ENCODE results near the gene NAPEPLD. TPM values are rescaled to one million over a fixed set of nuclear protein-coding genes. Genes with fewer than 3 reads are reported as not detected.
"Not testable (repeated sequence)": the region's sequence is repeated elsewhere in the genome, so short reads cannot be mapped to it uniquely, and the experiment has no call there.

The NAPEPLD gene
- total and polyA plus RNA-seq, 7 donors = 11.0 to 26.8 (median 12.2) TPM

- DNase-seq = no peak
- no peaks in the 10 kb centered on the region for H3K27me3 ChIP-seq
- peaks cover 0 to 49% (median 0%) of the 10 kb centered on the region in 4 donors for H3K36me3 ChIP-seq
- 94 to 97% methylated on average over 1 of the region's 1 CpG for WGBS, 2 donors
- TF ChIP-seq CTCF (IDR thresholded peaks at IDR 0.05) (no peak), POLR2AphosphoS5 (IDR thresholded peaks at IDR 0.05) (no peak), POLR2A (IDR thresholded peaks at IDR 0.05) (no peak), EP300 (IDR thresholded peaks at IDR 0.05) (no peak)
- H3K4me3 ChIP-seq = no peak overlapping the region
- H3K9me3 ChIP-seq = no peaks in the 10 kb centered on the region
- intact Hi-C loops (cut with DNase I) = no loop called here
- H3K27ac ChIP-seq = no peak overlapping the region
- H3K4me1 ChIP-seq = no peaks in the 10 kb centered on the region
These were observed 32.4 kb downstream of the NAPEPLD start for GRCh38 chr7:103116511-103116910.

DNA sequence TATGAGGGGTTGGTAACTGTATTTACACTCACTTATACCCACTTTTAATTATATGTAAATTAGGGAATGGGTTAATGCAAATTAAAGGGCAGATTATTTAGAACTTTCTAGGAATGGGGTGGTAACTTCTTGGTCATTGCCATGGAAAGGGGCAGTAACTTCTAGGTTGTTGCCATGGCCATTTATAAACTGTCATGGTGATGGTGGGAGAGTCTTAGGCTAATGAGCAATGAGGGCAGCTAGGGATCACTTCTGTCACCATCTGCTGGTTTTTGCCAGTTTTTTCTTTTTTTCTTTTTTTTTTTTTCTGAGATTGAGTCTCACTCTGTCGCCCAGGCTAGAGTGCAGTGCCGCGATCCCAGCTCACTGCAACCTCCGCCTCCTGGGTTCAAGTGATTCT, 33.1 kb downstream of the NAPEPLD start:
- Histone ChIP-seq H3K4me1 (no peaks in the 10 kb centered on the region), H3K4me3 (no peak overlapping the region), H3K27ac (no peak overlapping the region), H3K9me3 (no peaks in the 10 kb centered on the region), H3K36me3 (peaks cover 0 to 42% (median 0%) of the 10 kb centered on the region in 4 donors), H3K27me3 (no peaks in the 10 kb centered on the region)
- intact Hi-C loops (cut with DNase I) = no loop called here
- no peak for DNase-seq
- TF ChIP-seq EP300 (IDR thresholded peaks at IDR 0.05) (no peak), POLR2AphosphoS5 (IDR thresholded peaks at IDR 0.05) (no peak), CTCF (IDR thresholded peaks at IDR 0.05) (no peak), POLR2A (IDR thresholded peaks at IDR 0.05) (no peak)
- WGBS, 2 donors = 97 to 99% methylated on average over 4 of the region's 4 CpGs

- 92% methylated on average over 1 of the region's 1 CpG for WGBS, 2 donors
- Histone ChIP-seq H3K4me1 (no peaks in the 10 kb centered on the region), H3K36me3 (peaks cover 0 to 33% (median 0%) of the 10 kb centered on the region in 4 donors), H3K27ac (no peak overlapping the region), H3K4me3 (no peak overlapping the region), H3K9me3 (no peaks in the 10 kb centered on the region), H3K27me3 (no peaks in the 10 kb centered on the region)
- TF ChIP-seq CTCF (IDR thresholded peaks at IDR 0.05) (no peak), POLR2A (IDR thresholded peaks at IDR 0.05) (no peak), POLR2AphosphoS5 (IDR thresholded peaks at IDR 0.05) (no peak), EP300 (IDR thresholded peaks at IDR 0.05) (no peak)
- DNase-seq = no peak
- intact Hi-C loops (cut with DNase I) = no loop called here
These were observed 34.3 kb downstream of the NAPEPLD start for GRCh38 chr7:103114576-103115008.

GRCh38 chr7:103113164-103113563, 35.7 kb downstream of the NAPEPLD start:
- Histone ChIP-seq H3K4me1 (no peaks in the 10 kb centered on the region), H3K9me3 (no peaks in the 10 kb centered on the region), H3K4me3 (no peak overlapping the region), H3K27ac (no peak overlapping the region), H3K36me3 (peaks cover 0 to 19% (median 0%) of the 10 kb centered on the region in 4 donors), H3K27me3 (no peaks in the 10 kb centered on the region)
- TF ChIP-seq CTCF (IDR thresholded peaks at IDR 0.05) (no peak), POLR2AphosphoS5 (IDR thresholded peaks at IDR 0.05) (no peak), EP300 (IDR thresholded peaks at IDR 0.05) (no peak), POLR2A (IDR thresholded peaks at IDR 0.05) (no peak)
- no peak for DNase-seq
- WGBS, 2 donors = 96 to 99% methylated on average over 2 of the region's 2 CpGs
- intact Hi-C loops (cut with DNase I) = no loop called here

DNA sequence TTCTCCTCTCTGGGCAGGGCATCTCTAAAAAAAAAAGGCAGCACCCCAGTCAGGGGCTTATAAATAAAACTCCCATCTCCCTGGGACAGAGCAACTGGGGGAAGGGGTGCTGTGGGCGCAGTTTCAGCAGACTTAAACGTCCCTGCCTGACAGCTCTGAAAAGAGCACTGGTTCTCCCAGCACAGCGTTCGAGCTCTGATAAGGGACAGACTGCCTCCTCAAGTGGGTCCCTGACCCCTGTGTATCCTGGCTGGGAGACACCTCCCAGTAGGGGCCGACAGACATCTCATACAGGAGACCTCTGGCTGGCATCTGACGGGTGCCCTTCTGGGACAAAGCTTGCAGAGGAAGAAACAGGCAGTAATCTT, 42.2 kb downstream of the NAPEPLD start:
- H3K4me3 ChIP-seq; H3K27ac ChIP-seq; H3K9me3 ChIP-seq; H3K4me1 ChIP-seq; H3K27me3 ChIP-seq; DNase-seq; intact Hi-C loops (cut with DNase I): not testable (repeated sequence)
- 80 to 83% methylated on average over 6 of the region's 6 CpGs for WGBS, 2 donors
- peaks cover 0 to 27% (median under 1%) of the 10 kb centered on the region in 4 donors for H3K36me3 ChIP-seq

Measured in sigmoid colon (tissue), 7 donors.